GM18520 (cell line): ENCODE results near the gene SPDYE6.
A peak's percentile ranks its signal among the peaks of the same experiment; 100 is the strongest.
"Not testable (repeated sequence)": the region's sequence is repeated elsewhere in the genome, so short reads cannot be mapped to it uniquely, and the experiment has no call there.

Source experiments
- ATAC-seq: cut with Tn5 transposase; IDR thresholded peaks from one replicate; pipeline ENCODE4 v1.9.1; 2021; ENCODE audit not compliant: unreplicated experiment

The SPDYE6 gene

GRCh38 chr7:102364394-102364886 is 8.2 kb upstream of the SPDYE6 start:
- ATAC-seq = not testable (repeated sequence)

GRCh38 chr7:102363549-102364393 is 7.5 kb upstream of the SPDYE6 start:
- peak; percentile 98 for ATAC-seq

GRCh38 chr7:102346983-102347382 is 9.3 kb downstream of the SPDYE6 start:
- ATAC-seq = not testable (repeated sequence)

GRCh38 chr7:102340599-102341368 is 15.5 kb downstream of the SPDYE6 start:
- not testable (repeated sequence) for ATAC-seq

- not testable (repeated sequence) for ATAC-seq
Observed at GRCh38 chr7:102337420-102337819, 18.8 kb downstream of the SPDYE6 start.

- not testable (repeated sequence) for ATAC-seq
Observed at GRCh38 chr7:102337002-102337401, 19.2 kb downstream of the SPDYE6 start.

GRCh38 chr7:102335574-102335973 is 20.7 kb downstream of the SPDYE6 start:
- not testable (repeated sequence) for ATAC-seq

GRCh38 chr7:102330666-102331460 is 25.4 kb downstream of the SPDYE6 start:
- not testable (repeated sequence) for ATAC-seq

- ATAC-seq = not testable (repeated sequence)
Observed at GRCh38 chr7:102329366-102329765, 26.9 kb downstream of the SPDYE6 start.

- not testable (repeated sequence) for ATAC-seq
Observed at GRCh38 chr7:102328863-102329262, 27.4 kb downstream of the SPDYE6 start.

- not testable (repeated sequence) for ATAC-seq
Observed at GRCh38 chr7:102327183-102327582, 29.1 kb downstream of the SPDYE6 start.

- no peak for ATAC-seq
Observed at GRCh38 chr7:102326157-102326889, 29.9 kb downstream of the SPDYE6 start.

GRCh38 chr7:102325106-102325505 is 31.1 kb downstream of the SPDYE6 start:
- ATAC-seq = not testable (repeated sequence)

GRCh38 chr7:102323914-102324195 is 32.4 kb downstream of the SPDYE6 start:
- ATAC-seq = no peak

- ATAC-seq = no peak
Observed at GRCh38 chr7:102322202-102322715, 34.0 kb downstream of the SPDYE6 start.

GRCh38 chr7:102321351-102322201 is 34.7 kb downstream of the SPDYE6 start:
- no peak for ATAC-seq

- ATAC-seq = no peak
Observed at GRCh38 chr7:102320601-102321350, 35.5 kb downstream of the SPDYE6 start.

- ATAC-seq = no peak
Observed at GRCh38 chr7:102320181-102320580, 36.1 kb downstream of the SPDYE6 start.

GRCh38 chr7:102319671-102320070 is 36.6 kb downstream of the SPDYE6 start:
- no peak for ATAC-seq
